HCT116 (cell line): ENCODE data around the gene TMTC2.

ENCODE experiments used
- CTCF ChIP-seq, 3 experiments: fragments of 200-600 bp in 1 of 3; sonication (generic) in 1 of 3; IDR thresholded peaks in 2 of 3; conservative IDR thresholded peaks in 1 of 3; 2 replicates each; pipeline ENCODE4 v1.5.1; 2012 to 2017; ENCODE audit warnings: low read depth in 2 of 3, low read length in 2 of 3, antibody characterized with exemption in 1 of 3, borderline replicate concordance in 1 of 3, control low read depth in 1 of 3, mild to moderate bottlenecking in 1 of 3, mixed read lengths in 1 of 3, mixed run types in 1 of 3, moderate library complexity in 1 of 3; ENCODE audit not compliant: insufficient read depth in 1 of 3
- POLR2A ChIP-seq: IDR thresholded peaks from 2 replicates; pipeline ENCODE4 v1.7.0; 2011; ENCODE audit warnings: borderline replicate concordance; ENCODE audit not compliant: insufficient read depth, insufficient read length; ENCODE audit errors: extremely low read depth
- RAD21 ChIP-seq: IDR thresholded peaks from 2 replicates; pipeline ENCODE4 v1.6.1; 2012; ENCODE audit warnings: low read depth, mild to moderate bottlenecking
- REST ChIP-seq: IDR thresholded peaks from 2 replicates; pipeline ENCODE4 v1.6.1; 2012; ENCODE audit warnings: low read depth
- YY1 ChIP-seq: IDR thresholded peaks from 2 replicates; pipeline ENCODE4 v1.6.1; 2011; ENCODE audit warnings: low read length, low read depth, moderate library complexity, mild to moderate bottlenecking; ENCODE audit not compliant: insufficient replicate concordance; ENCODE audit errors: extremely low read depth

- TF ChIP-seq RAD21 (no peak), POLR2A (no peak), CTCF (IDR thresholded peaks at IDR 0.05 in 2 of 3, conservative IDR thresholded peaks at IDR 0.05 in 1 of 3; ENCODE audit: borderline replicate concordance in 1 of 3, insufficient read depth in 1 of 3, low read depth in 2 of 3, low read length in 2 of 3) (no peak), YY1 (no peak), REST (no peak)
Measured at GRCh38 chr12:82898441-82898840, 211.7 kb downstream of the TMTC2 start.
